SU-DHL-6 (cell line): Measurements from ENCODE around the gene FBXL15.

ENCODE experiments used
- H2AFZ ChIP-seq: fragments of 200-600 bp; sonication (generic); 2 replicates; pipeline ENCODE4 v1.6.1; 2014; ENCODE audit warnings: low read depth, mild to moderate bottlenecking, moderate library complexity, mixed read lengths, antibody characterized with exemption, low read length; ENCODE audit not compliant: severe bottlenecking
- H3F3A ChIP-seq: fragments of 200-600 bp; shearing (Covaris generic); 2 replicates; pipeline ENCODE4 v1.6.0; 2016; ENCODE audit warnings: antibody characterized with exemption, mild to moderate bottlenecking; ENCODE audit not compliant: insufficient read depth
- H3K27ac ChIP-seq: fragments of 200-600 bp; sonication (generic); 2 replicates; pipeline ENCODE4 v1.5.1; 2016; ENCODE audit warnings: low read depth, mild to moderate bottlenecking, low read length, moderate library complexity, mixed read lengths
- H3K27me3 ChIP-seq: fragments of 200-600 bp; sonication (generic), shearing (Covaris generic); 2 replicates; pipeline ENCODE4 v1.6.0; 2014; ENCODE audit warnings: mild to moderate bottlenecking, low read length
- H3K36me3 ChIP-seq: fragments of 200-600 bp; sonication (generic); 2 replicates; pipeline ENCODE4 v1.6.1; 2014; ENCODE audit warnings: mild to moderate bottlenecking, low read length, mixed read lengths
- H3K4me2 ChIP-seq: fragments of 300-600, 200-600 bp; shearing (Covaris generic), sonication (generic); 2 replicates; pipeline ENCODE4 v1.6.0; 2014; ENCODE audit warnings: low read length, low read depth, mild to moderate bottlenecking; ENCODE audit not compliant: poor library complexity, severe bottlenecking
- H3K4me3 ChIP-seq: fragments of 200-600 bp; sonication (generic); 2 replicates; pipeline ENCODE4 v1.5.1; 2014; ENCODE audit warnings: antibody characterized with exemption, low read length, mild to moderate bottlenecking, mixed read lengths; ENCODE audit not compliant: insufficient read depth, poor library complexity, severe bottlenecking
- H3K79me2 ChIP-seq: fragments of 200-600 bp; sonication (generic); 2 replicates; pipeline ENCODE4 v1.6.1; 2014; ENCODE audit warnings: mild to moderate bottlenecking, low read length, moderate library complexity; ENCODE audit not compliant: insufficient read depth
- H3K9ac ChIP-seq: fragments of 200-600 bp; sonication (generic); 2 replicates; pipeline ENCODE4 v1.7.0; 2014; ENCODE audit warnings: mild to moderate bottlenecking, low read length
- H3K9me2 ChIP-seq: fragments of 200-600 bp; sonication (generic); replicated peaks from 2 replicates; pipeline ENCODE4 v1.6.1; 2014; ENCODE audit warnings: low read length; ENCODE audit not compliant: insufficient read depth
- H3K9me3 ChIP-seq: fragments of 200-600 bp; sonication (generic); 2 replicates; pipeline ENCODE4 v1.6.1; 2014; ENCODE audit warnings: low read length, mixed read lengths; ENCODE audit not compliant: insufficient read depth
- H4K20me1 ChIP-seq: fragments of 200-600 bp; sonication (generic); 2 replicates; pipeline ENCODE4 v1.6.1; 2014; ENCODE audit warnings: low read depth, mild to moderate bottlenecking, antibody characterized with exemption, low read length, moderate library complexity, mixed read lengths
- CTCF ChIP-seq: fragments of 200-600 bp; sonication (generic); IDR thresholded peaks from one replicate; pipeline ENCODE4 v1.5.1; 2017; ENCODE audit warnings: antibody characterized with exemption, mild to moderate bottlenecking, low read length, moderate library complexity; ENCODE audit not compliant: insufficient read depth, poor library complexity, severe bottlenecking
- EZH2phosphoT487 ChIP-seq: fragments of 200-600 bp; sonication (generic), shearing (Covaris generic); conservative IDR thresholded peaks from 2 replicates; pipeline ENCODE4 v1.6.1; 2018; ENCODE audit warnings: mild to moderate bottlenecking, antibody characterized with exemption, low read length, moderate library complexity, mixed read lengths

The FBXL15 gene

GRCh38 chr10:102420181-102420713, 389 bp upstream of the FBXL15 start:
- H3K9me2 ChIP-seq, result no peaks in the 10 kb centered on the region
- no peaks in the 10 kb centered on the region for H3K36me3 ChIP-seq
- H3K4me2 ChIP-seq, result peak overlapping the region; percentile 74
- no peaks in the 10 kb centered on the region for H3K27me3 ChIP-seq
- peak overlapping the region; percentile 82 for H3K4me3 ChIP-seq
- H3K9ac ChIP-seq, result peak overlapping the region; percentile 68
- no peaks in the 10 kb centered on the region for H4K20me1 ChIP-seq
- no peaks in the 10 kb centered on the region for H3K9me3 ChIP-seq
- TF ChIP-seq EZH2phosphoT487 (no peak), CTCF (no peak)
- H3F3A ChIP-seq, result no peaks in the 10 kb centered on the region
- H2AFZ ChIP-seq, result peak overlapping the region; percentile 87
- H3K27ac ChIP-seq, result peak overlapping the region; percentile 79
- no peaks in the 10 kb centered on the region for H3K79me2 ChIP-seq

GRCh38 chr10:102421507-102421756, 796 bp downstream of the FBXL15 start:
- H3K79me2 ChIP-seq, result no peaks in the 10 kb centered on the region
- H3K4me2 ChIP-seq, result peak overlapping the region; percentile 74
- H3F3A ChIP-seq, result no peaks in the 10 kb centered on the region
- H3K27me3 ChIP-seq, result no peaks in the 10 kb centered on the region
- peak overlapping the region; percentile 68 for H3K9ac ChIP-seq
- peak overlapping the region; percentile 82 for H3K4me3 ChIP-seq
- no peaks in the 10 kb centered on the region for H3K9me3 ChIP-seq
- H3K27ac ChIP-seq, result peak overlapping the region; percentile 79
- H4K20me1 ChIP-seq, result no peaks in the 10 kb centered on the region
- peak overlapping the region; percentile 36 for H2AFZ ChIP-seq
- H3K36me3 ChIP-seq, result no peaks in the 10 kb centered on the region
- TF ChIP-seq EZH2phosphoT487, result no peak
- TF ChIP-seq CTCF, result no peak
- no peaks in the 10 kb centered on the region for H3K9me2 ChIP-seq

GRCh38 chr10:102421757-102422512, 1.3 kb downstream of the FBXL15 start:
- no peaks in the 10 kb centered on the region for H3K36me3 ChIP-seq
- H3K9ac ChIP-seq, result peak overlapping the region; percentile 68
- H3F3A ChIP-seq, result no peaks in the 10 kb centered on the region
- H3K4me2 ChIP-seq, result peak overlapping the region; percentile 74
- no peaks in the 10 kb centered on the region for H3K79me2 ChIP-seq
- H4K20me1 ChIP-seq, result no peaks in the 10 kb centered on the region
- no peaks in the 10 kb centered on the region for H3K9me3 ChIP-seq
- no peaks in the 10 kb centered on the region for H3K27me3 ChIP-seq
- no peaks in the 10 kb centered on the region for H3K9me2 ChIP-seq
- TF ChIP-seq CTCF, result no peak
- no peak for TF ChIP-seq EZH2phosphoT487
- peak overlapping the region; percentile 82 for H3K4me3 ChIP-seq
- H2AFZ ChIP-seq, result peak overlapping the region; percentile 36
- peak overlapping the region; percentile 79 for H3K27ac ChIP-seq
